Transverse colon (tissue), 3 donors: Measurements from ENCODE around the gene VWA5B1.

Source experiments
- CTCF ChIP-seq, 5 experiments: fragments of 200-600 bp in 3 of 5; fragments of 450-650 bp in 2 of 5; sonication (generic) in 3 of 5; IDR thresholded peaks; 1 replicate in 2 of 5; 2 replicates in 3 of 5; pipeline ENCODE4 v1.5.1; 2016 to 2017; ENCODE audit warnings: antibody characterized with exemption in 5 of 5, inconsistent platforms in 3 of 5, mild to moderate bottlenecking in 2 of 5, moderate library complexity in 1 of 5
- EP300 ChIP-seq: sonication (generic); formaldehyde crosslinking; IDR thresholded peaks from one replicate; pipeline ENCODE4 v1.6.1; 2017; ENCODE audit warnings: antibody characterized with exemption, low read depth

GRCh38 chr1:20359451-20360330, 69.0 kb downstream of the VWA5B1 start:
- TF ChIP-seq CTCF (IDR thresholded peaks at IDR 0.05) (no peak), EP300 (no peak)
